Measurements from ENCODE around the gene HARBI1. TPM values are rescaled to one million over a fixed set of nuclear protein-coding genes. Genes with fewer than 3 reads are reported as not detected.

The HARBI1 gene
- total RNA-seq, 1 experiment from 2014 or later = 4.4 TPM

- TF ChIP-seq STAT6 (CRISPR knock-in tag; conservative IDR thresholded peaks at IDR 0.05; ENCODE audit: low read depth) (no peak), NR3C1 (CRISPR knock-in tag; conservative IDR thresholded peaks at IDR 0.05; ENCODE audit: low read depth) (no peak), ZNF138 (CRISPR knock-in tag; conservative IDR thresholded peaks at IDR 0.05) (no peak), TP53 (CRISPR knock-in tag; IDR thresholded peaks at IDR 0.05) (no peak), TEAD1 (CRISPR knock-in tag; IDR thresholded peaks at IDR 0.05) (no peak), CDX4 (CRISPR knock-in tag; IDR thresholded peaks at IDR 0.05; ENCODE audit: borderline replicate concordance) (no peak)
Observed at GRCh38 chr11:46590740-46591605, 26.1 kb downstream of the HARBI1 start (continued).

DNA sequence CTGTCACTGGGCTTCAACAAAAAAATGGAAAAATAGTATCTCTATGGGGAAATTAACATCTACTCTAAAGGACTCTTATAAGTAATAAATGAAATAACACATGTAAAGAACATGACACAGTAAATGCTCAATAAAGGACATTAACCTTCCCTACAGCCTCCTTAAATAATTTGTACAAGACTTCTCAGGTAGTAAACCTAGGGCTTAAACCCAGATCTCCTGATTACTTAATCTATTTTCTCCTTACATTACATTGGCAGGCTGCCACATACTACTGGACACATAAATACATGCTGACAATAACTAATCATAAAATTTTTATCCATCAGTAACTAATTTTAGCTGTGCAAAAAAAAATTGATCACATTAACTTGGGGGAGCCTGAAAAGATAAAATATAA, 28.1 kb downstream of the HARBI1 start:
- no peaks in the 10 kb centered on the region for H3K27me3 Mint-ChIP-seq (ENCODE audit: low read depth)
- peaks cover 13% of the 10 kb centered on the region for H3K4me1 Mint-ChIP-seq
- POLR2A ChIA-PET = interaction anchor here (0.7 kb wide), 1 partner anchor 18 kb away, joined by 5 read pairs; no protein-coding TSS in a partner anchor
- H3K4me3 Mint-ChIP-seq = no peak overlapping the region
- H3K27ac Mint-ChIP-seq = no peak overlapping the region
- 0 out of 2 replicates have a peak, but pooled peaks cover 2% of the 10 kb centered on the region for H3K36me3 Mint-ChIP-seq
- no peak for ATAC-seq
- TF ChIP-seq ZNF423 (CRISPR knock-in tag; IDR thresholded peaks at IDR 0.05) (no peak), MYBL2 (CRISPR knock-in tag; IDR thresholded peaks at IDR 0.05) (no peak), NR1H2 (CRISPR knock-in tag; IDR thresholded peaks at IDR 0.05) (no peak), ZNF512 (CRISPR knock-in tag; IDR thresholded peaks at IDR 0.05; ENCODE audit: borderline replicate concordance) (no peak), HMGA2 (CRISPR knock-in tag; IDR thresholded peaks at IDR 0.05) (no peak), SMAD3 (CRISPR knock-in tag; IDR thresholded peaks at IDR 0.05; ENCODE audit: borderline replicate concordance) (no peak), FOXJ3 (CRISPR knock-in tag; IDR thresholded peaks at IDR 0.05; ENCODE audit: borderline replicate concordance) (no peak), JAZF1 (CRISPR knock-in tag; IDR thresholded peaks at IDR 0.05) (no peak), RORB (CRISPR knock-in tag; IDR thresholded peaks at IDR 0.05) (no peak), NR2C2 (CRISPR knock-in tag; IDR thresholded peaks at IDR 0.05) (no peak)
- TF ChIP-seq, protein P1, sequence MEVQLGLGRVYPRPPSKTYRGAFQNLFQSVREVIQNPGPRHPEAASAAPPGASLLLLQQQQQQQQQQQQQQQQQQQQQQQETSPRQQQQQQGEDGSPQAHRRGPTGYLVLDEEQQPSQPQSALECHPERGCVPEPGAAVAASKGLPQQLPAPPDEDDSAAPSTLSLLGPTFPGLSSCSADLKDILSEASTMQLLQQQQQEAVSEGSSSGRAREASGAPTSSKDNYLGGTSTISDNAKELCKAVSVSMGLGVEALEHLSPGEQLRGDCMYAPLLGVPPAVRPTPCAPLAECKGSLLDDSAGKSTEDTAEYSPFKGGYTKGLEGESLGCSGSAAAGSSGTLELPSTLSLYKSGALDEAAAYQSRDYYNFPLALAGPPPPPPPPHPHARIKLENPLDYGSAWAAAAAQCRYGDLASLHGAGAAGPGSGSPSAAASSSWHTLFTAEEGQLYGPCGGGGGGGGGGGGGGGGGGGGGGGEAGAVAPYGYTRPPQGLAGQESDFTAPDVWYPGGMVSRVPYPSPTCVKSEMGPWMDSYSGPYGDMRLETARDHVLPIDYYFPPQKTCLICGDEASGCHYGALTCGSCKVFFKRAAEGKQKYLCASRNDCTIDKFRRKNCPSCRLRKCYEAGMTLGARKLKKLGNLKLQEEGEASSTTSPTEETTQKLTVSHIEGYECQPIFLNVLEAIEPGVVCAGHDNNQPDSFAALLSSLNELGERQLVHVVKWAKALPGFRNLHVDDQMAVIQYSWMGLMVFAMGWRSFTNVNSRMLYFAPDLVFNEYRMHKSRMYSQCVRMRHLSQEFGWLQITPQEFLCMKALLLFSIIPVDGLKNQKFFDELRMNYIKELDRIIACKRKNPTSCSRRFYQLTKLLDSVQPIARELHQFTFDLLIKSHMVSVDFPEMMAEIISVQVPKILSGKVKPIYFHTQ (CRISPR knock-in tag; IDR thresholded peaks at IDR 0.05) = no peak
- TF ChIP-seq, protein P2, sequence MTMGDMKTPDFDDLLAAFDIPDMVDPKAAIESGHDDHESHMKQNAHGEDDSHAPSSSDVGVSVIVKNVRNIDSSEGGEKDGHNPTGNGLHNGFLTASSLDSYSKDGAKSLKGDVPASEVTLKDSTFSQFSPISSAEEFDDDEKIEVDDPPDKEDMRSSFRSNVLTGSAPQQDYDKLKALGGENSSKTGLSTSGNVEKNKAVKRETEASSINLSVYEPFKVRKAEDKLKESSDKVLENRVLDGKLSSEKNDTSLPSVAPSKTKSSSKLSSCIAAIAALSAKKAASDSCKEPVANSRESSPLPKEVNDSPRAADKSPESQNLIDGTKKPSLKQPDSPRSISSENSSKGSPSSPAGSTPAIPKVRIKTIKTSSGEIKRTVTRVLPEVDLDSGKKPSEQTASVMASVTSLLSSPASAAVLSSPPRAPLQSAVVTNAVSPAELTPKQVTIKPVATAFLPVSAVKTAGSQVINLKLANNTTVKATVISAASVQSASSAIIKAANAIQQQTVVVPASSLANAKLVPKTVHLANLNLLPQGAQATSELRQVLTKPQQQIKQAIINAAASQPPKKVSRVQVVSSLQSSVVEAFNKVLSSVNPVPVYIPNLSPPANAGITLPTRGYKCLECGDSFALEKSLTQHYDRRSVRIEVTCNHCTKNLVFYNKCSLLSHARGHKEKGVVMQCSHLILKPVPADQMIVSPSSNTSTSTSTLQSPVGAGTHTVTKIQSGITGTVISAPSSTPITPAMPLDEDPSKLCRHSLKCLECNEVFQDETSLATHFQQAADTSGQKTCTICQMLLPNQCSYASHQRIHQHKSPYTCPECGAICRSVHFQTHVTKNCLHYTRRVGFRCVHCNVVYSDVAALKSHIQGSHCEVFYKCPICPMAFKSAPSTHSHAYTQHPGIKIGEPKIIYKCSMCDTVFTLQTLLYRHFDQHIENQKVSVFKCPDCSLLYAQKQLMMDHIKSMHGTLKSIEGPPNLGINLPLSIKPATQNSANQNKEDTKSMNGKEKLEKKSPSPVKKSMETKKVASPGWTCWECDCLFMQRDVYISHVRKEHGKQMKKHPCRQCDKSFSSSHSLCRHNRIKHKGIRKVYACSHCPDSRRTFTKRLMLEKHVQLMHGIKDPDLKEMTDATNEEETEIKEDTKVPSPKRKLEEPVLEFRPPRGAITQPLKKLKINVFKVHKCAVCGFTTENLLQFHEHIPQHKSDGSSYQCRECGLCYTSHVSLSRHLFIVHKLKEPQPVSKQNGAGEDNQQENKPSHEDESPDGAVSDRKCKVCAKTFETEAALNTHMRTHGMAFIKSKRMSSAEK (CRISPR knock-in tag; IDR thresholded peaks at IDR 0.05; ENCODE audit: borderline replicate concordance) = no peak
- TF ChIP-seq, protein P3, sequence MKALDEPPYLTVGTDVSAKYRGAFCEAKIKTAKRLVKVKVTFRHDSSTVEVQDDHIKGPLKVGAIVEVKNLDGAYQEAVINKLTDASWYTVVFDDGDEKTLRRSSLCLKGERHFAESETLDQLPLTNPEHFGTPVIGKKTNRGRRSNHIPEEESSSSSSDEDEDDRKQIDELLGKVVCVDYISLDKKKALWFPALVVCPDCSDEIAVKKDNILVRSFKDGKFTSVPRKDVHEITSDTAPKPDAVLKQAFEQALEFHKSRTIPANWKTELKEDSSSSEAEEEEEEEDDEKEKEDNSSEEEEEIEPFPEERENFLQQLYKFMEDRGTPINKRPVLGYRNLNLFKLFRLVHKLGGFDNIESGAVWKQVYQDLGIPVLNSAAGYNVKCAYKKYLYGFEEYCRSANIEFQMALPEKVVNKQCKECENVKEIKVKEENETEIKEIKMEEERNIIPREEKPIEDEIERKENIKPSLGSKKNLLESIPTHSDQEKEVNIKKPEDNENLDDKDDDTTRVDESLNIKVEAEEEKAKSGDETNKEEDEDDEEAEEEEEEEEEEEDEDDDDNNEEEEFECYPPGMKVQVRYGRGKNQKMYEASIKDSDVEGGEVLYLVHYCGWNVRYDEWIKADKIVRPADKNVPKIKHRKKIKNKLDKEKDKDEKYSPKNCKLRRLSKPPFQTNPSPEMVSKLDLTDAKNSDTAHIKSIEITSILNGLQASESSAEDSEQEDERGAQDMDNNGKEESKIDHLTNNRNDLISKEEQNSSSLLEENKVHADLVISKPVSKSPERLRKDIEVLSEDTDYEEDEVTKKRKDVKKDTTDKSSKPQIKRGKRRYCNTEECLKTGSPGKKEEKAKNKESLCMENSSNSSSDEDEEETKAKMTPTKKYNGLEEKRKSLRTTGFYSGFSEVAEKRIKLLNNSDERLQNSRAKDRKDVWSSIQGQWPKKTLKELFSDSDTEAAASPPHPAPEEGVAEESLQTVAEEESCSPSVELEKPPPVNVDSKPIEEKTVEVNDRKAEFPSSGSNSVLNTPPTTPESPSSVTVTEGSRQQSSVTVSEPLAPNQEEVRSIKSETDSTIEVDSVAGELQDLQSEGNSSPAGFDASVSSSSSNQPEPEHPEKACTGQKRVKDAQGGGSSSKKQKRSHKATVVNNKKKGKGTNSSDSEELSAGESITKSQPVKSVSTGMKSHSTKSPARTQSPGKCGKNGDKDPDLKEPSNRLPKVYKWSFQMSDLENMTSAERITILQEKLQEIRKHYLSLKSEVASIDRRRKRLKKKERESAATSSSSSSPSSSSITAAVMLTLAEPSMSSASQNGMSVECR (CRISPR knock-in tag; IDR thresholded peaks at IDR 0.05; ENCODE audit: borderline replicate concordance) = no peak
- no peak for DNase-seq (ENCODE audit: low spot score)
- H3K9me3 Mint-ChIP-seq = no peaks in the 10 kb centered on the region
- CTCF ChIA-PET = no interaction called here
